Heart left ventricle (tissue), 13 donors: ENCODE results near the gene DCST1.

Experiments used
- CTCF ChIP-seq, 12 donors: fragments of 200-600 bp; sonication (generic) in 4 of 12; IDR thresholded peaks; one replicate each; pipeline versions ENCODE4 v1.5.0 to v1.8.0; 2018 to 2022; ENCODE audit warnings: antibody characterized with exemption in 12 of 12, mild to moderate bottlenecking in 5 of 12
- POLR2A ChIP-seq, 2 donors: fragments of 450-650 bp; IDR thresholded peaks; one replicate each; pipeline ENCODE4 v1.6.1; 2017; ENCODE audit warnings: antibody characterized with exemption in 2 of 2, mild to moderate bottlenecking in 2 of 2, moderate library complexity in 2 of 2
- donor health status: ischemic (EF 13 %, LVEDD 7.1; RV severe dilation, severe dysfunction).
- donor health status: DM: no; HTN: yes; CAD: no.
- donor health status: DM: no; HTN: no; CAD: no.
- donor health status: ischemic (EF 25% LVEDD 6.9; RV normal size, moderate dysfunction).
- donor health status: ischemic (EF 25% LVEDD 5.7; RV mildly dilated, moderate dysfunction).
- donor health status: ischemic (EF 35%, LVEDD 5.7; RV mildly dilated, moderate dysfunction).
- donor health status: nonischemic (EF 11% LVEDD 7.7; RV severe dilation, severe dysfunction).
- donor health status: DM: yes; HTN: yes; CAD: no.
- donor health status: PGD.
- donor health status: ischemic (EF 29% LVEDD 5.4; RV normal size, mild dysfunction).
- donor health status: nonischemic (EF 23%, LVEDD 6.1; RV moderate dilation, normal function).

DNA sequence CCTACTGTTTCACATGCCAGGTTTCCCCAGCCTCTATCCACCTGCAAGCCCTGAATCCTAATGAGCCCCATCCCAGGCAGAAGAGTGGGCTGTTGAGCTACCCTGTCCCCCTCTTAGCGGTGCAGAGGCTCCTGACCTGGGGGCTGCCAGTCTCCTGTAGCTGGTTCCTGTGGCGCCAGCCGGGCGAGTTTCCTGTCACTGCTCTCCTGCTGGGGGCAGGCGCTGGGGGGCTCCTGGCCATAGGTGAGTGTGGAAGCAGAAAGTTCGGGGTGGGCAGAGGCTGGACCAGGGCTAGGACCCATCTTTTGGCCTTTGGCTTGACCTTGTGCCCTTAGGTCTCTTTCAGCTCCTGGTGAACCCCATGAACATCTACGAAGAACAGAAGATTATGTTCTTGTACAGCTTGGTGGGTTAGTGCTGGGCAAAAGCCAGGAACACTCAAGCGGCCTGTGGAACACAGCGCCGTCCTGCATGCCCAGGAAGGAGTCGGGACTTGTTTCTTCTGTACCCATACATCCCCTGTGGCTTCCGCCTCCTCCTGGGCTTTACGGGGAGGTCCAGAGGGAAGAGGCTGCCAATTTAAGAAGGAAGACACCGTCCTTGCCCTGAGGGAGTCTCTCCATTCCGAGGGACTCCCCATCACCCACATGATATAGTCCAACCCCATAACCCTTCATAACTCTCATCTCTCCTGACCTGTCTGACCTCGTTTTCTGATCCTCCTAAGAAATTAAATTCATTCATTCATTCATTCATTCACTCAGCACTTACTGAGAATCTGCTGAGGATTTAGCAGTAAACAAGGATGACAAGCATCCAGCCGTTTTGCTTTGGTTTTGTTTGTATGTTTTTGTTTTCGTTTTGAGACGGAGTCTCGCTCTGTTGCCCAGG is 939 bp downstream of the DCST1 start:
- TF ChIP-seq CTCF (IDR thresholded peaks at IDR 0.05) = no peak
- no peak for TF ChIP-seq POLR2A (IDR thresholded peaks at IDR 0.05)
